ENCODE results near the gene LRIG1.
A peak's percentile ranks its signal among the peaks of the same experiment; 100 is the strongest.

Gene LRIG1

GRCh38 chr3:66342717-66343356, 158.0 kb downstream of the LRIG1 start:
- TF ChIP-seq CTCF (IDR thresholded peaks at IDR 0.05; ENCODE audit: low read depth, low read length) = no peak
- DNase-seq (ENCODE audit: low read depth, low spot score) = no peak
- no peak overlapping the region for H3K4me3 ChIP-seq (ENCODE audit: low read depth, low read length)
- in situ Hi-C loops (cut with HindIII; ENCODE audit: low sequenced_read_pairs) = no loop called here

GRCh38 chr3:66338927-66339326, 161.9 kb downstream of the LRIG1 start:
- no peak overlapping the region for H3K4me3 ChIP-seq (ENCODE audit: low read depth, low read length)
- in situ Hi-C loops (cut with HindIII; ENCODE audit: low sequenced_read_pairs) = no loop called here
- no peak for TF ChIP-seq CTCF (IDR thresholded peaks at IDR 0.05; ENCODE audit: low read depth, low read length)
- peak; percentile 23 for DNase-seq (ENCODE audit: low read depth, low spot score)

GRCh38 chr3:66336333-66336766, 164.5 kb downstream of the LRIG1 start:
- DNase-seq (ENCODE audit: low read depth, low spot score) = peak; percentile 49
- no peak overlapping the region for H3K4me3 ChIP-seq (ENCODE audit: low read depth, low read length)
- no peak for TF ChIP-seq CTCF (IDR thresholded peaks at IDR 0.05; ENCODE audit: low read depth, low read length)
- in situ Hi-C loops (cut with HindIII; ENCODE audit: low sequenced_read_pairs) = no loop called here

GRCh38 chr3:66335671-66336070, 165.2 kb downstream of the LRIG1 start:
- no peak for DNase-seq (ENCODE audit: low read depth, low spot score)
- in situ Hi-C loops (cut with HindIII; ENCODE audit: low sequenced_read_pairs) = no loop called here
- H3K4me3 ChIP-seq (ENCODE audit: low read depth, low read length) = no peak overlapping the region
- no peak for TF ChIP-seq CTCF (IDR thresholded peaks at IDR 0.05; ENCODE audit: low read depth, low read length)

All from astrocyte of the spinal cord (primary cell).